K562 (cell line): ENCODE measurements around the gene TOMM22. TPM values are rescaled to one million over a fixed set of nuclear protein-coding genes. Genes with fewer than 3 reads are reported as not detected.

Experiments used
- ATAC-seq: fragments of 200-7000 bp; cut with Tn5 transposase; 3 replicates; pipeline ENCODE4 v1.9.1; 2020; ENCODE audit warnings: moderate library complexity
- BruUV-seq: library from RNA; stranded (reverse); fragments of 400-500 nt; replicated peaks from 2 replicates; lab custom pipeline; 2021; lab: Mats Ljungman, UMichigan
- CTCF ChIA-PET: fragments of 300-600 bp; formaldehyde crosslinking; extraction: SDS; loops from one replicate; lab custom pipeline; 2021; ENCODE audit warnings: low intra/inter-chr PET ratio; lab: Yijun Ruan, JAX
- POLR2A ChIA-PET: fragments of 300-600, 350-650 bp; sonication (Branson Sonifier 250); formaldehyde crosslinking; extraction: SDS; loops from one replicate; lab custom pipeline; 2021; ENCODE audit warnings: antibody characterized with exemption, inconsistent platforms; lab: Yijun Ruan, JAX
- DNase-seq, 4 experiments: peaks; one replicate each; pipeline versions ENCODE4 v3.0.0 to v3.0.0-alpha.2; 2011 to 2018; ENCODE audit warnings: low spot score in 3 of 4, mixed read lengths in 3 of 4; ENCODE audit errors: extremely low read depth in 1 of 4
- FAIRE-seq: peaks from 2 replicates; lab custom pipeline; 2011; peaks lifted over from hg19 to GRCh38; lab: Jason Lieb, UNC
- H2AFZ ChIP-seq: 2 replicates; pipeline ENCODE4 v1.6.0; 2011; ENCODE audit warnings: low read depth, low read length, control low read depth, inconsistent platforms
- H3K27ac ChIP-seq: fragments of 200-600 bp; 3 replicates; pipeline ENCODE4 v1.8.0; 2011; ENCODE audit warnings: low read depth, mild to moderate bottlenecking, control low read depth, inconsistent platforms, low read length, moderate library complexity, mixed read lengths; ENCODE audit errors: extremely low read depth
- H3K27me3 ChIP-seq, 2 experiments: fragments of 300-600 bp in 1 of 2; 2 replicates in 1 of 2; 3 replicates in 1 of 2; pipeline versions ENCODE4 v1.6.0 to v1.8.0; 2011; ENCODE audit warnings: inconsistent platforms in 2 of 2, low read length in 2 of 2, mild to moderate bottlenecking in 1 of 2, mixed read lengths in 1 of 2, moderate library complexity in 1 of 2; ENCODE audit not compliant: control insufficient read depth in 2 of 2, insufficient read depth in 2 of 2
- H3K36me3 ChIP-seq: fragments of 300-600 bp; 3 replicates; pipeline ENCODE4 v1.8.0; 2011; ENCODE audit warnings: mild to moderate bottlenecking, low read length, inconsistent platforms; ENCODE audit not compliant: control insufficient read depth, insufficient read depth
- H3K4me1 ChIP-seq, 2 experiments: fragments of 200-600 bp in 1 of 2; replicated peaks in 1 of 2; 2 replicates in 1 of 2; 3 replicates in 1 of 2; pipeline versions ENCODE4 v1.5.1 to v1.8.0; 2011; ENCODE audit warnings: inconsistent platforms in 2 of 2, low read length in 2 of 2, mild to moderate bottlenecking in 1 of 2, mixed read lengths in 1 of 2, moderate library complexity in 1 of 2; ENCODE audit not compliant: control insufficient read depth in 2 of 2, insufficient read depth in 2 of 2
- H3K4me2 ChIP-seq: 2 replicates; pipeline ENCODE4 v1.6.1; 2011; ENCODE audit warnings: low read length, control low read depth, inconsistent platforms, mixed read lengths; ENCODE audit not compliant: insufficient read depth
- H3K4me3 ChIP-seq: fragments of 200-600 bp; sonication (generic), shearing (Covaris generic); 2 replicates; pipeline ENCODE4 v1.5.1; 2016; ENCODE audit warnings: control low read depth, inconsistent platforms
- H3K79me2 ChIP-seq: fragments of 200-600 bp; 3 replicates; pipeline ENCODE4 v1.8.0; 2011; ENCODE audit warnings: low read length, inconsistent platforms; ENCODE audit not compliant: control insufficient read depth, insufficient read depth
- H3K9ac ChIP-seq, 2 experiments: 2 replicates each; pipeline versions ENCODE4 v1.6.0 to v1.6.1; 2011; ENCODE audit warnings: low read depth in 2 of 2, low read length in 2 of 2, control low read depth in 1 of 2, inconsistent platforms in 1 of 2, mild to moderate bottlenecking in 1 of 2, mixed read lengths in 1 of 2; ENCODE audit not compliant: insufficient read depth in 1 of 2
- H3K9me1 ChIP-seq: one replicate; pipeline ENCODE4 v1.6.0; 2011; ENCODE audit warnings: inconsistent platforms, mild to moderate bottlenecking, low read length, moderate library complexity; ENCODE audit not compliant: control insufficient read depth, insufficient read depth
- H3K9me3 ChIP-seq: replicated peaks from 2 replicates; pipeline ENCODE4 v1.5.1; 2011; ENCODE audit warnings: low read depth, low read length, inconsistent platforms; ENCODE audit not compliant: control insufficient read depth, insufficient read depth
- H4K20me1 ChIP-seq: replicated peaks from 2 replicates; pipeline ENCODE4 v1.6.1; 2011; ENCODE audit warnings: low read length, inconsistent platforms, mixed read lengths; ENCODE audit not compliant: control insufficient read depth, insufficient read depth
- BRD4 ChIP-seq: fragments of 200-600 bp; sonication (generic); IDR thresholded peaks from 2 replicates; pipeline ENCODE4 v1.6.1; 2017; ENCODE audit warnings: inconsistent platforms
- NFIC ChIP-seq: fragments of 450-650 bp; IDR thresholded peaks from 2 replicates; pipeline ENCODE4 v1.6.1; 2017; ENCODE audit warnings: mild to moderate bottlenecking, inconsistent platforms
- PHF20 ChIP-seq: fragments of 450-650 bp; IDR thresholded peaks from 2 replicates; pipeline ENCODE4 v1.6.1; 2018; ENCODE audit not compliant: partially characterized antibody
- ZBTB43 ChIP-seq: sonication (generic); formaldehyde crosslinking; IDR thresholded peaks from 2 replicates; pipeline ENCODE4 v1.8.0; 2023; ENCODE audit warnings: mild to moderate bottlenecking, missing genetic modification reagents
- in situ Hi-C: fragments of 300-500 bp; cut with MboI; formaldehyde crosslinking; loops from 4 replicates; pipeline ENCODE4 v1.15.0; 2018; ENCODE audit warnings: inconsistent platforms, mixed read lengths
- intact Hi-C: fragments of 100-400 bp; cut with micrococcal nuclease; formaldehyde crosslinking; loops from 2 replicates; pipeline ENCODE4 v1.14.2; 2022
- polyA plus RNA-seq, 8 experiments: library from polyadenylated mRNA; depleted of rRNA in 4 of 8; stranded (reverse) in 5 of 8; unstranded in 3 of 8; fragments of >200 nt; fragmentation: Nextera tagmentation in 2 of 8; fragmentation: Illumina TruSeq in 1 of 8; extraction: Ambion mirVana in 2 of 8; extraction: Trizol in 1 of 8; gene quantifications; 2 replicates each; pipeline versions ENCODE4 v1.2.1 to v1.2.3, GENCODE V29; 2011 to 2014; ENCODE audit warnings: inconsistent platforms in 1 of 8, missing spikeins in 1 of 8
- total RNA-seq, 7 experiments: library from RNA; depleted of rRNA in 6 of 7; stranded (reverse); fragments of >200 nt in 6 of 7; fragmentation: Illumina TruSeq in 2 of 7; extraction: Trizol in 2 of 7; gene quantifications; 2 replicates each; pipeline versions ENCODE4 v1.2.1 to v1.2.3, GENCODE V29; 2011 to 2021; ENCODE audit warnings: low replicate concordance in 1 of 7
- TF ChIP-seq, protein P1 (sequence below): fragments of 450-650 bp; IDR thresholded peaks from 2 replicates; pipeline ENCODE4 v1.6.1; 2016; ENCODE audit warnings: missing biosample characterization, missing genetic modification characterization
- TF ChIP-seq, protein P2 (sequence below), 3 experiments: fragments of 200-800 bp in 1 of 3; sonication (Bioruptor generic) in 1 of 3; sonication (generic) in 1 of 3; formaldehyde crosslinking in 1 of 3; IDR thresholded peaks; 2 replicates each; pipeline versions ENCODE4 v1.6.1 to v1.8.0; 2016 to 2022; ENCODE audit warnings: mild to moderate bottlenecking in 2 of 3, missing compliant biosample characterization in 2 of 3, missing genetic modification characterization in 2 of 3, missing genetic modification reagents in 1 of 3

The TOMM22 gene
- total and polyA plus RNA-seq, 9 of the 15 experiments (the other 6 are each of a cell fraction or from before 2014, with no cell fraction given), result 25.8 to 108 (median 73.8) TPM

GRCh38 chr22:38649841-38650522 is 31.8 kb upstream of the TOMM22 start (continued):
- TF ChIP-seq, protein P1, sequence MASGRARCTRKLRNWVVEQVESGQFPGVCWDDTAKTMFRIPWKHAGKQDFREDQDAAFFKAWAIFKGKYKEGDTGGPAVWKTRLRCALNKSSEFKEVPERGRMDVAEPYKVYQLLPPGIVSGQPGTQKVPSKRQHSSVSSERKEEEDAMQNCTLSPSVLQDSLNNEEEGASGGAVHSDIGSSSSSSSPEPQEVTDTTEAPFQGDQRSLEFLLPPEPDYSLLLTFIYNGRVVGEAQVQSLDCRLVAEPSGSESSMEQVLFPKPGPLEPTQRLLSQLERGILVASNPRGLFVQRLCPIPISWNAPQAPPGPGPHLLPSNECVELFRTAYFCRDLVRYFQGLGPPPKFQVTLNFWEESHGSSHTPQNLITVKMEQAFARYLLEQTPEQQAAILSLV (tag), result no peak
- TF ChIP-seq, protein P2, sequence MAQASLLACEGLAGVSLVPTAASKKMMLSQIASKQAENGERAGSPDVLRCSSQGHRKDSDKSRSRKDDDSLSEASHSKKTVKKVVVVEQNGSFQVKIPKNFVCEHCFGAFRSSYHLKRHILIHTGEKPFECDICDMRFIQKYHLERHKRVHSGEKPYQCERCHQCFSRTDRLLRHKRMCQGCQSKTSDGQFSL (CRISPR knock-in tag; IDR thresholded peaks at IDR 0.05), result no peak
- TF ChIP-seq, protein P2 (tag; IDR thresholded peaks at IDR 0.05), result no peak
- TF ChIP-seq NFIC (no peak), BRD4 (no peak), PHF20 (no peak)

- ChIA-PET POLR2A (no interaction called here), CTCF (no interaction called here)
- H2AFZ ChIP-seq, result no peak overlapping the region
- DNase-seq (no peak), FAIRE-seq (no peak), ATAC-seq (no peak)
- H3K36me3 ChIP-seq, result no peaks in the 10 kb centered on the region
- in situ Hi-C loops, result no loop called here
- no peaks in the 10 kb centered on the region for H3K9me3 ChIP-seq
- no TSS peak for BruUV-seq
- no peaks in the 10 kb centered on the region for H4K20me1 ChIP-seq
- H3K27ac ChIP-seq, result no peak overlapping the region
- H3K4me1 ChIP-seq, result peaks cover 9 to 10% of the 10 kb centered on the region in 2 experiments; a peak in 4 of 5 replicates
- H3K4me3 ChIP-seq, result no peak overlapping the region
- intact Hi-C loops, result no loop called here
- peaks cover 14% of the 10 kb centered on the region; the same call in 2 of the 3 replicates for H3K79me2 ChIP-seq
- H3K9ac ChIP-seq, result no peak overlapping the region
- TF ChIP-seq ZBTB43 (CRISPR knock-in tag), result no peak
- H3K4me2 ChIP-seq, result no peak overlapping the region
- H3K9me1 ChIP-seq, result no peaks in the 10 kb centered on the region
- no peaks in the 10 kb centered on the region for H3K27me3 ChIP-seq
These were observed 28.9 kb upstream of the TOMM22 start for GRCh38 chr22:38652859-38653258.
